BLaER1 treated with 17β-estradiol and CSF1 and Interleukin-3, amounts not matched to agents 10 nM and 100 nM (cell line): ENCODE data around the gene AHCYL2.

ENCODE experiments used
- H3K27ac ChIP-seq, 11 experiments: shearing (Covaris generic); formaldehyde crosslinking; 2 replicates each; pipeline ENCODE4 v1.8.1; 2022
- H3K27me3 ChIP-seq, 11 experiments: shearing (Covaris generic); formaldehyde crosslinking; 2 replicates each; pipeline ENCODE4 v1.8.1; 2022
- H3K36me3 ChIP-seq, 11 experiments: shearing (Covaris generic); formaldehyde crosslinking; 2 replicates each; pipeline ENCODE4 v1.8.1; 2022
- H3K4me1 ChIP-seq, 10 experiments: shearing (Covaris generic); formaldehyde crosslinking; 2 replicates each; pipeline ENCODE4 v1.8.1; 2022
- H3K4me2 ChIP-seq, 11 experiments: shearing (Covaris generic); formaldehyde crosslinking; 2 replicates each; pipeline ENCODE4 v1.8.1; 2022
- H3K4me3 ChIP-seq, 10 experiments: shearing (Covaris generic); formaldehyde crosslinking; 2 replicates each; pipeline ENCODE4 v1.8.1; 2022
- H3K9ac ChIP-seq, 11 experiments: shearing (Covaris generic); formaldehyde crosslinking; 2 replicates each; pipeline ENCODE4 v1.8.1; 2022
- H3K9me3 ChIP-seq, 11 experiments: shearing (Covaris generic); formaldehyde crosslinking; replicated peaks in 1 of 11; 2 replicates each; pipeline ENCODE4 v1.8.1; 2022
- H4K20me1 ChIP-seq, 11 experiments: shearing (Covaris generic); formaldehyde crosslinking; 2 replicates each; pipeline ENCODE4 v1.8.1; 2022
- Cebpa-rat ChIP-seq, 11 experiments: shearing (Covaris generic); IDR thresholded peaks; 2 replicates each; pipeline ENCODE4 v1.8.1; 2022

AHCYL2 gene

GRCh38 chr7:129375141-129375938 lies 150.5 kb downstream of the AHCYL2 start:
- Histone ChIP-seq H3K9ac (no peak overlapping the region), H3K36me3 (peaks cover 0 to 11% (median 5%) of the 10 kb centered on the region in 11 experiments; a peak in 9 of 22 replicates), H3K9me3 (no peaks in the 10 kb centered on the region), H3K4me2 (no peak overlapping the region), H3K27me3 (no peaks in the 10 kb centered on the region), H3K27ac (no peak overlapping the region), H4K20me1 (no peaks in the 10 kb centered on the region), H3K4me3 (no peak overlapping the region), H3K4me1 (peaks cover 8 to 25% (median 19%) of the 10 kb centered on the region in 10 experiments; a peak in 18 of 20 replicates)
- TF ChIP-seq Cebpa-rat (IDR thresholded peaks at IDR 0.05): no peak

- H3K4me2 ChIP-seq: peak overlapping the region in 5 of 11 experiments; percentile 47 to 73 (median 60); a peak in 8 of 22 replicates
- H3K9me3 ChIP-seq: no peaks in the 10 kb centered on the region
- H3K36me3 ChIP-seq: peaks cover 0 to 19% (median 10%) of the 10 kb centered on the region in 11 experiments; a peak in 13 of 22 replicates
- H3K4me3 ChIP-seq: no peak overlapping the region
- H4K20me1 ChIP-seq: no peaks in the 10 kb centered on the region
- H3K27ac ChIP-seq: 0 out of 22 replicates have a peak overlapping the region, but pooled peaks of 1 of the 11 experiments have one; percentile 36
- no peaks in the 10 kb centered on the region for H3K27me3 ChIP-seq
- no peak overlapping the region for H3K9ac ChIP-seq
- peaks cover 5 to 20% (median 15%) of the 10 kb centered on the region in 10 experiments; a peak in 18 of 20 replicates for H3K4me1 ChIP-seq
- TF ChIP-seq Cebpa-rat (IDR thresholded peaks at IDR 0.05): no peak
Measured at GRCh38 chr7:129376076-129376777, 151.4 kb downstream of the AHCYL2 start.

- Histone ChIP-seq H3K9ac (no peak overlapping the region), H3K27me3 (no peaks in the 10 kb centered on the region), H3K4me2 (peak overlapping the region in 7 of 11 experiments; percentile 29 to 73 (median 52); a peak in 13 of 22 replicates), H4K20me1 (no peaks in the 10 kb centered on the region), H3K9me3 (no peaks in the 10 kb centered on the region), H3K4me3 (no peak overlapping the region), H3K4me1 (peaks cover 0 to 15% (median 10%) of the 10 kb centered on the region in 10 experiments; a peak in 14 of 20 replicates), H3K36me3 (peaks cover 0 to 27% (median 11%) of the 10 kb centered on the region in 11 experiments; a peak in 14 of 22 replicates), H3K27ac (peak overlapping the region in 2 of 11 experiments; percentile 20 to 36; a peak in 3 of 22 replicates)
- no peak for TF ChIP-seq Cebpa-rat (IDR thresholded peaks at IDR 0.05)
Measured at GRCh38 chr7:129376778-129377700, 152.2 kb downstream of the AHCYL2 start.

GRCh38 chr7:129381710-129382484 lies 157.1 kb downstream of the AHCYL2 start:
- H3K4me1 ChIP-seq: peaks cover 0 to 8% (median 7%) of the 10 kb centered on the region in 10 experiments; a peak in 14 of 20 replicates
- no peak for TF ChIP-seq Cebpa-rat (IDR thresholded peaks at IDR 0.05)

GRCh38 chr7:129383542-129384132 lies 158.8 kb downstream of the AHCYL2 start:
- H3K4me1 ChIP-seq: no peaks in the 10 kb centered on the region; a peak in 1 of 20 replicates
- no peaks in the 10 kb centered on the region for H3K9me3 ChIP-seq
- H3K27ac ChIP-seq: no peak overlapping the region
- no peaks in the 10 kb centered on the region for H4K20me1 ChIP-seq
- no peak for TF ChIP-seq Cebpa-rat (IDR thresholded peaks at IDR 0.05)
- no peak overlapping the region for H3K4me2 ChIP-seq
- H3K36me3 ChIP-seq: peaks cover 6 to 65% (median 20%) of the 10 kb centered on the region in 11 experiments; a peak in 17 of 22 replicates
- no peak overlapping the region for H3K4me3 ChIP-seq
- H3K27me3 ChIP-seq: no peaks in the 10 kb centered on the region
- H3K9ac ChIP-seq: no peak overlapping the region

More at GRCh38 chr7:129381710-129382484, 157.1 kb downstream of the AHCYL2 start:
- Histone ChIP-seq H3K9me3 (no peaks in the 10 kb centered on the region), H3K4me3 (no peak overlapping the region), H3K9ac (no peak overlapping the region), H3K36me3 (peaks cover 6 to 54% (median 18%) of the 10 kb centered on the region in 11 experiments; a peak in 17 of 22 replicates), H3K27me3 (no peaks in the 10 kb centered on the region), H4K20me1 (no peaks in the 10 kb centered on the region), H3K4me2 (no peak overlapping the region), H3K27ac (no peak overlapping the region)

- Histone ChIP-seq H3K4me1 (no peaks in the 10 kb centered on the region; a peak in 1 of 20 replicates), H3K36me3 (peaks cover 9 to 72% (median 24%) of the 10 kb centered on the region in 11 experiments; a peak in 18 of 22 replicates), H3K9ac (no peak overlapping the region), H3K27me3 (no peaks in the 10 kb centered on the region), H3K4me2 (no peak overlapping the region), H3K4me3 (no peak overlapping the region), H4K20me1 (no peaks in the 10 kb centered on the region), H3K9me3 (no peaks in the 10 kb centered on the region), H3K27ac (no peak overlapping the region)
- TF ChIP-seq Cebpa-rat (IDR thresholded peaks at IDR 0.05): no peak
Measured at GRCh38 chr7:129385116-129385515, 160.3 kb downstream of the AHCYL2 start.

- TF ChIP-seq Cebpa-rat (IDR thresholded peaks at IDR 0.05): no peak
- Histone ChIP-seq H4K20me1 (no peaks in the 10 kb centered on the region), H3K9me3 (no peaks in the 10 kb centered on the region), H3K4me3 (no peak overlapping the region), H3K27ac (no peak overlapping the region), H3K36me3 (peaks cover 10 to 72% (median 24%) of the 10 kb centered on the region in 11 experiments; a peak in 19 of 22 replicates), H3K27me3 (no peaks in the 10 kb centered on the region), H3K9ac (no peak overlapping the region), H3K4me1 (no peaks in the 10 kb centered on the region; a peak in 1 of 20 replicates), H3K4me2 (no peak overlapping the region)
Measured at GRCh38 chr7:129385598-129385997, 160.8 kb downstream of the AHCYL2 start.
